ENCODE data around the gene TRIM7. TPM values are rescaled to one million over a fixed set of nuclear protein-coding genes. Genes with fewer than 3 reads are reported as not detected.
"Not testable (repeated sequence)": the region's sequence is repeated elsewhere in the genome, so short reads cannot be mapped to it uniquely, and the experiment has no call there.

Gene TRIM7
- total and polyA plus RNA-seq, 2 experiments from 2014 or later: 0.53 to 0.56 TPM

DNA sequence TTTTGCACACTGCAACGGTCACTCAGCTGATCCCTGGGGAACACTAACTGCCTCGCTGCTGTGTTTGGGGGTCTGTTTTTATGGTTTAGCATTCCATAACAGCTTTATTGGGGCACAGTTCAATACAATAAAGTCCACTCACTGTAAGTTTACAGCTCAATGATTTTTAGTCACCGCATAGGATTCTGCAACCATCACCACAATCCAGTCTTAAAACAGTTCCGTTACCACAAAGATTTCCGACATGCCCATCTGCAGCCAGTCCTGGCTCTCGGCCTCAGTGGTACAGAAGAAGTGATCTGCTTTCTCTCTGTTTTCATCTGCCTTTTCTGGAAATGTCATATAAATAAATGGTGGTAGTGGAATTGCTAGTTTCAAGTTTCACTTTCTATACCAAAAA, 34.0 kb downstream of the TRIM7 start:
- ATAC-seq (no peak), DNase-seq (ENCODE audit: low spot score) (no peak)
- no peaks in the 10 kb centered on the region for H4K20me1 ChIP-seq (replicated peaks; ENCODE audit: insufficient read depth)
- Mint-ChIP-seq H3K36me3 (ENCODE audit: low read depth) (no peaks in the 10 kb centered on the region; the same call in 2 of the 3 replicates), H3K9me3 (peaks cover 14% of the 10 kb centered on the region; the same call in 2 of the 3 replicates), H3K4me1 (peaks cover 24% of the 10 kb centered on the region), H3K27ac (no peak overlapping the region), H3K4me3 (peak overlapping the region; percentile 81), H3K27me3 (ENCODE audit: insufficient read depth, low read depth, poor library complexity) (peaks cover 62% of the 10 kb centered on the region)
- H3K4me1 ChIP-seq (ENCODE audit: insufficient read depth): peaks cover 4% of the 10 kb centered on the region
- H3K27me3 ChIP-seq (ENCODE audit: insufficient read depth): peaks cover 34% of the 10 kb centered on the region
- peak overlapping the region; percentile 89; the same call in 1 of the 2 replicates for H3K4me2 ChIP-seq
- H3K9me2 ChIP-seq (ENCODE audit: insufficient read depth): no peaks in the 10 kb centered on the region
- H3K27ac ChIP-seq (ENCODE audit: low read depth): no peak overlapping the region
- peaks cover 3% of the 10 kb centered on the region; the same call in 1 of the 2 replicates for H3F3A ChIP-seq (replicated peaks; ENCODE audit: low read depth)
- H3K4me3 ChIP-seq: peak overlapping the region; percentile 61
- TF ChIP-seq ZNF114 (CRISPR knock-in tag; IDR thresholded peaks at IDR 0.05): no peak
- peak; percentile 24 for TF ChIP-seq EZH2 (IDR thresholded peaks at IDR 0.05; ENCODE audit: low read depth, unreplicated experiment)
- H3K79me2 ChIP-seq (replicated peaks; ENCODE audit: insufficient read depth): no peaks in the 10 kb centered on the region
- H3K36me3 ChIP-seq (ENCODE audit: insufficient read depth): no peaks in the 10 kb centered on the region
- no peak overlapping the region for H2AFZ ChIP-seq

DNA sequence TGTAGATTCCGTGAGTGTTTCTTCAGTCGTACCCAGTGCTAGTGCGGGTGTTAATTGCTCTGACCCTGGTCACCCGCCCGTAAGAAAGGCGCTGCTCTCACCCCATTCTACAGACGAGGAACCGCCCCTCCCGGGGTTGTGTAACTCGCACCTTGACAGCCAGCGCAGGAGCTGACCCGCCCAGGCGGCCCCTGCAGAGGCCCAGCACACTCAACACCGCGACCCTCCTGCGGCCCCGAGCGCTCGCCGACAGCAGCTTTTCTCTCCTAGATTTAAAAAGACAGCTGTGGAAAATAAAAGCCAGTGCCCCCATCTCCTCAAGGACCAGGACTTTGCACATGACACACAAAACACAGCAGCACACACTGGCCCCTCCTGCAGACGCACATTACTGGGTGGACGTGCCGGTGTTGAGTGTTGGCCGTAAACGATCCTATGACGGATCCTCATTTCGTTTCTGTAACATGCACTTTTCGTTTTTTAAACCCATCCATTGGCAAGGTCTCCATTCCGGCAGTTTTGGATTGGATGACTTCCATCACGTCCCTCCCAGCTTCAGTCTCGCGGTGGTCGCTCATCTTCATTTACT, 34.7 kb downstream of the TRIM7 start:
- peaks cover 14% of the 10 kb centered on the region; the same call in 2 of the 3 replicates for H3K9me3 Mint-ChIP-seq
- Histone ChIP-seq H3K36me3 (ENCODE audit: insufficient read depth) (no peaks in the 10 kb centered on the region), H3K9me2 (ENCODE audit: insufficient read depth) (no peaks in the 10 kb centered on the region), H2AFZ (peak overlapping the region; percentile 92), H4K20me1 (replicated peaks; ENCODE audit: insufficient read depth) (no peaks in the 10 kb centered on the region), H3F3A (replicated peaks; ENCODE audit: low read depth) (peaks cover 3% of the 10 kb centered on the region; the same call in 1 of the 2 replicates), H3K27me3 (ENCODE audit: insufficient read depth) (peaks cover 34% of the 10 kb centered on the region), H3K79me2 (replicated peaks; ENCODE audit: insufficient read depth) (no peaks in the 10 kb centered on the region), H3K27ac (ENCODE audit: low read depth) (no peak overlapping the region), H3K4me3 (peak overlapping the region; percentile 61), H3K4me1 (ENCODE audit: insufficient read depth) (peaks cover 4% of the 10 kb centered on the region), H3K4me2 (peak overlapping the region; percentile 89)
- H3K36me3 Mint-ChIP-seq (ENCODE audit: low read depth): no peaks in the 10 kb centered on the region; the same call in 2 of the 3 replicates
- peaks cover 62% of the 10 kb centered on the region for H3K27me3 Mint-ChIP-seq (ENCODE audit: insufficient read depth, low read depth, poor library complexity)
- peaks cover 24% of the 10 kb centered on the region for H3K4me1 Mint-ChIP-seq
- TF ChIP-seq EZH2 (IDR thresholded peaks at IDR 0.05; ENCODE audit: low read depth, unreplicated experiment): peak; percentile 54
- TF ChIP-seq, protein P1, sequence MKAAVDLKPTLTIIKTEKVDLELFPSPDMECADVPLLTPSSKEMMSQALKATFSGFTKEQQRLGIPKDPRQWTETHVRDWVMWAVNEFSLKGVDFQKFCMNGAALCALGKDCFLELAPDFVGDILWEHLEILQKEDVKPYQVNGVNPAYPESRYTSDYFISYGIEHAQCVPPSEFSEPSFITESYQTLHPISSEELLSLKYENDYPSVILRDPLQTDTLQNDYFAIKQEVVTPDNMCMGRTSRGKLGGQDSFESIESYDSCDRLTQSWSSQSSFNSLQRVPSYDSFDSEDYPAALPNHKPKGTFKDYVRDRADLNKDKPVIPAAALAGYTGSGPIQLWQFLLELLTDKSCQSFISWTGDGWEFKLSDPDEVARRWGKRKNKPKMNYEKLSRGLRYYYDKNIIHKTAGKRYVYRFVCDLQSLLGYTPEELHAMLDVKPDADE (IDR thresholded peaks at IDR 0.05): no peak
- peak; percentile 75 for DNase-seq (ENCODE audit: low spot score)
- no peak overlapping the region; the same call in 1 of the 2 replicates for H3K27ac Mint-ChIP-seq
- H3K4me3 Mint-ChIP-seq: peak overlapping the region; percentile 81
- ATAC-seq: peak; percentile 15

DNA sequence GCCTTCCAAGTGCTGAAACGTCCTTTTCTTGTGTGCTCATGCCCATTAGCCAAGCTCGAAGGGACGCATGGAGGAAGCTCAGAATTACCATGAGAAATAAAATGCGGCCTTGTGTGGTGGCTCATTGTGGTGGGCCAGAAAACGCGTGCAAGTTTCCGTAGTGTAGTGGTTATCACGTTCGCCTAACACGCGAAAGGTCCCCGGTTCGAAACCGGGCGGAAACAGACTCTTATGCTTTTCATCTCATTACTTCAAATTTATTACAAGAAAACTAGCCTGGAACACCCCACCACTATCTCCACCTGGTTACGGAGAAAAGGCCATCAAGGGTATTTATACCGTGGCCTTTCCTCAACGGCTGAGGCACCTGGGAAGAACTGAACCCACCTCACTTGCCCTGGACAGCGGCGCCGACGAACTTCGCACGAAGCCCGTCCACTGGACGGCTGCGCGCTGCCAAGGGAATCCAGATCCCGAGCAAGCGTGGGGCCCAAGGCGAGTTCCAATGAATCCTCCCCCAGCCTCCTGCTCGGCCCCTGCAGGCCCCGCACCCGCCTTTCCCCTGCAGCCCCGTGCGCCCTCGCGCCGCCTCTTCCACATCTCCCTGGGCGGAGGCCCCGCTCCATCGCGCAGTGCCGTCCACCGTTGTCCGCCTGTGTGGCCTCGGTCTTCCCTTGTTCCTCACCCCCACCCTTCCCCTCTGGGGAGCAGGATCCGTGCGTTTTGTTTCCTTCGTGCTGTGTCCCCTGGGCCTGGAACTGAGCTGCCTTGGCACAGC, 35.3 kb downstream of the TRIM7 start:
- H3K4me3 Mint-ChIP-seq: peak overlapping the region; percentile 81
- peaks cover 14% of the 10 kb centered on the region; the same call in 2 of the 3 replicates for H3K9me3 Mint-ChIP-seq
- not testable (repeated sequence) for H3K27ac Mint-ChIP-seq; H3K36me3 ChIP-seq (ENCODE audit: insufficient read depth); H3K4me1 ChIP-seq (ENCODE audit: insufficient read depth); H3K79me2 ChIP-seq (replicated peaks; ENCODE audit: insufficient read depth); H3F3A ChIP-seq (replicated peaks; ENCODE audit: low read depth); H3K36me3 Mint-ChIP-seq (ENCODE audit: low read depth); H3K27ac ChIP-seq (ENCODE audit: low read depth); H4K20me1 ChIP-seq (replicated peaks; ENCODE audit: insufficient read depth); H3K9me2 ChIP-seq (ENCODE audit: insufficient read depth)
- peak overlapping the region; percentile 92 for H2AFZ ChIP-seq
- TF ChIP-seq, protein P2, sequence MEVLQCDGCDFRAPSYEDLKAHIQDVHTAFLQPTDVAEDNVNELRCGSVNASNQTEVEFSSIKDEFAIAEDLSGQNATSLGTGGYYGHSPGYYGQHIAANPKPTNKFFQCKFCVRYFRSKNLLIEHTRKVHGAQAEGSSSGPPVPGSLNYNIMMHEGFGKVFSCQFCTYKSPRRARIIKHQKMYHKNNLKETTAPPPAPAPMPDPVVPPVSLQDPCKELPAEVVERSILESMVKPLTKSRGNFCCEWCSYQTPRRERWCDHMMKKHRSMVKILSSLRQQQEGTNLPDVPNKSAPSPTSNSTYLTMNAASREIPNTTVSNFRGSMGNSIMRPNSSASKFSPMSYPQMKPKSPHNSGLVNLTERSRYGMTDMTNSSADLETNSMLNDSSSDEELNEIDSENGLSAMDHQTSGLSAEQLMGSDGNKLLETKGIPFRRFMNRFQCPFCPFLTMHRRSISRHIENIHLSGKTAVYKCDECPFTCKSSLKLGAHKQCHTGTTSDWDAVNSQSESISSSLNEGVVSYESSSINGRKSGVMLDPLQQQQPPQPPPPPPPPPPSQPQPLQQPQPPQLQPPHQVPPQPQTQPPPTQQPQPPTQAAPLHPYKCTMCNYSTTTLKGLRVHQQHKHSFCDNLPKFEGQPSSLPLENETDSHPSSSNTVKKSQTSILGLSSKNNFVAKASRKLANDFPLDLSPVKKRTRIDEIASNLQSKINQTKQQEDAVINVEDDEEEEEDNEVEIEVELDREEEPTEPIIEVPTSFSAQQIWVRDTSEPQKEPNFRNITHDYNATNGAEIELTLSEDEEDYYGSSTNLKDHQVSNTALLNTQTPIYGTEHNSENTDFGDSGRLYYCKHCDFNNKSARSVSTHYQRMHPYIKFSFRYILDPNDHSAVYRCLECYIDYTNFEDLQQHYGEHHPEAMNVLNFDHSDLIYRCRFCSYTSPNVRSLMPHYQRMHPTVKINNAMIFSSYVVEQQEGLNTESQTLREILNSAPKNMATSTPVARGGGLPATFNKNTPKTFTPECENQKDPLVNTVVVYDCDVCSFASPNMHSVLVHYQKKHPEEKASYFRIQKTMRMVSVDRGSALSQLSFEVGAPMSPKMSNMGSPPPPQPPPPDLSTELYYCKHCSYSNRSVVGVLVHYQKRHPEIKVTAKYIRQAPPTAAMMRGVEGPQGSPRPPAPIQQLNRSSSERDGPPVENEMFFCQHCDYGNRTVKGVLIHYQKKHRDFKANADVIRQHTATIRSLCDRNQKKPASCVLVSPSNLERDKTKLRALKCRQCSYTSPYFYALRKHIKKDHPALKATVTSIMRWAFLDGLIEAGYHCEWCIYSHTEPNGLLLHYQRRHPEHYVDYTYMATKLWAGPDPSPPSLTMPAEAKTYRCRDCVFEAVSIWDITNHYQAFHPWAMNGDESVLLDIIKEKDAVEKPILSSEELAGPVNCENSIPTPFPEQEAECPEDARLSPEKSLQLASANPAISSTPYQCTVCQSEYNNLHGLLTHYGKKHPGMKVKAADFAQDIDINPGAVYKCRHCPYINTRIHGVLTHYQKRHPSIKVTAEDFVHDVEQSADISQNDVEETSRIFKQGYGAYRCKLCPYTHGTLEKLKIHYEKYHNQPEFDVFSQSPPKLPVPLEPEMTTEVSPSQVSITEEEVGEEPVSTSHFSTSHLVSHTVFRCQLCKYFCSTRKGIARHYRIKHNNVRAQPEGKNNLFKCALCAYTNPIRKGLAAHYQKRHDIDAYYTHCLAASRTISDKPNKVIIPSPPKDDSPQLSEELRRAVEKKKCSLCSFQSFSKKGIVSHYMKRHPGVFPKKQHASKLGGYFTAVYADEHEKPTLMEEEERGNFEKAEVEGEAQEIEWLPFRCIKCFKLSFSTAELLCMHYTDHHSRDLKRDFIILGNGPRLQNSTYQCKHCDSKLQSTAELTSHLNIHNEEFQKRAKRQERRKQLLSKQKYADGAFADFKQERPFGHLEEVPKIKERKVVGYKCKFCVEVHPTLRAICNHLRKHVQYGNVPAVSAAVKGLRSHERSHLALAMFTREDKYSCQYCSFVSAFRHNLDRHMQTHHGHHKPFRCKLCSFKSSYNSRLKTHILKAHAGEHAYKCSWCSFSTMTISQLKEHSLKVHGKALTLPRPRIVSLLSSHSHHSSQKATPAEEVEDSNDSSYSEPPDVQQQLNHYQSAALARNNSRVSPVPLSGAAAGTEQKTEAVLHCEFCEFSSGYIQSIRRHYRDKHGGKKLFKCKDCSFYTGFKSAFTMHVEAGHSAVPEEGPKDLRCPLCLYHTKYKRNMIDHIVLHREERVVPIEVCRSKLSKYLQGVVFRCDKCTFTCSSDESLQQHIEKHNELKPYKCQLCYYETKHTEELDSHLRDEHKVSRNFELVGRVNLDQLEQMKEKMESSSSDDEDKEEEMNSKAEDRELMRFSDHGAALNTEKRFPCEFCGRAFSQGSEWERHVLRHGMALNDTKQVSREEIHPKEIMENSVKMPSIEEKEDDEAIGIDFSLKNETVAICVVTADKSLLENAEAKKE (CRISPR knock-in tag; IDR thresholded peaks at IDR 0.05): peak; percentile 64; the same call in 1 of the 2 replicates
- H3K4me2 ChIP-seq: peak overlapping the region; percentile 89
- H3K4me3 ChIP-seq: peak overlapping the region; percentile 61
- peaks cover 65% of the 10 kb centered on the region for H3K27me3 Mint-ChIP-seq (ENCODE audit: insufficient read depth, low read depth, poor library complexity)
- DNase-seq (ENCODE audit: low spot score) (peak; percentile 78), ATAC-seq (peak; percentile 23)
- peaks cover 34% of the 10 kb centered on the region for H3K27me3 ChIP-seq (ENCODE audit: insufficient read depth)
- peaks cover 24% of the 10 kb centered on the region for H3K4me1 Mint-ChIP-seq
